ENCODE results near the gene SLC9A1.

Gene SLC9A1

GRCh38 chr1:27111626-27112573 is 43.0 kb downstream of the SLC9A1 start:
- Mint-ChIP-seq H3K4me3 (peak overlapping the region; percentile 52), H3K4me1 (peaks cover 48% of the 10 kb centered on the region), H3K27ac (peak overlapping the region; percentile 87), H3K9me3 (no peaks in the 10 kb centered on the region), H3K36me3 (ENCODE audit: low read depth) (peaks cover 13% of the 10 kb centered on the region), H3K27me3 (no peaks in the 10 kb centered on the region)
- ATAC-seq (peak; percentile 96), DNase-seq (peak; percentile 74)

- Mint-ChIP-seq H3K27ac (no peak overlapping the region), H3K36me3 (ENCODE audit: low read depth) (peaks cover 13% of the 10 kb centered on the region), H3K4me3 (no peak overlapping the region), H3K27me3 (no peaks in the 10 kb centered on the region), H3K4me1 (peaks cover 47% of the 10 kb centered on the region), H3K9me3 (no peaks in the 10 kb centered on the region)
- ATAC-seq (no peak), DNase-seq (peak; percentile 51)
Observed at GRCh38 chr1:27109103-27109822, 45.7 kb downstream of the SLC9A1 start.

- H3K4me3 Mint-ChIP-seq, result no peak overlapping the region
- ATAC-seq (no peak), DNase-seq (no peak)
- peaks cover 8% of the 10 kb centered on the region for H3K36me3 Mint-ChIP-seq (ENCODE audit: low read depth)
- no peaks in the 10 kb centered on the region for H3K9me3 Mint-ChIP-seq
- H3K27me3 Mint-ChIP-seq, result no peaks in the 10 kb centered on the region
- peaks cover 40% of the 10 kb centered on the region for H3K4me1 Mint-ChIP-seq
- no peak overlapping the region for H3K27ac Mint-ChIP-seq
Observed at GRCh38 chr1:27108588-27108987, 46.3 kb downstream of the SLC9A1 start.

- Mint-ChIP-seq H3K9me3 (no peaks in the 10 kb centered on the region), H3K27me3 (no peaks in the 10 kb centered on the region), H3K4me3 (no peak overlapping the region), H3K4me1 (peaks cover 22% of the 10 kb centered on the region), H3K36me3 (ENCODE audit: low read depth) (no peaks in the 10 kb centered on the region), H3K27ac (peak overlapping the region; percentile 46)
- DNase-seq (no peak), ATAC-seq (peak; percentile 55)
Observed at GRCh38 chr1:27106561-27107323, 48.2 kb downstream of the SLC9A1 start.

- H3K27ac Mint-ChIP-seq, result no peak overlapping the region
- no peaks in the 10 kb centered on the region for H3K36me3 Mint-ChIP-seq (ENCODE audit: low read depth)
- peaks cover 20% of the 10 kb centered on the region for H3K4me1 Mint-ChIP-seq
- no peaks in the 10 kb centered on the region for H3K27me3 Mint-ChIP-seq
- H3K9me3 Mint-ChIP-seq, result no peaks in the 10 kb centered on the region
- DNase-seq, result no peak
- no peak overlapping the region for H3K4me3 Mint-ChIP-seq
- no peak for ATAC-seq
Observed at GRCh38 chr1:27105018-27105417, 49.9 kb downstream of the SLC9A1 start.

- ATAC-seq, result no peak
Observed at GRCh38 chr1:27103498-27103897, 51.4 kb downstream of the SLC9A1 start.

GRCh38 chr1:27102707-27103468 is 52.0 kb downstream of the SLC9A1 start:
- Mint-ChIP-seq H3K4me3 (no peak overlapping the region), H3K9me3 (no peaks in the 10 kb centered on the region), H3K27ac (no peak overlapping the region), H3K4me1 (peaks cover 34% of the 10 kb centered on the region), H3K36me3 (ENCODE audit: low read depth) (no peaks in the 10 kb centered on the region), H3K27me3 (no peaks in the 10 kb centered on the region)
- peak; percentile 38 for ATAC-seq
- peak; percentile 87 for DNase-seq

More at GRCh38 chr1:27103498-27103897, 51.4 kb downstream of the SLC9A1 start:
- no peaks in the 10 kb centered on the region for H3K9me3 Mint-ChIP-seq
- no peak for DNase-seq
- H3K36me3 Mint-ChIP-seq (ENCODE audit: low read depth), result no peaks in the 10 kb centered on the region
- no peak overlapping the region for H3K4me3 Mint-ChIP-seq
- peaks cover 34% of the 10 kb centered on the region for H3K4me1 Mint-ChIP-seq
- H3K27me3 Mint-ChIP-seq, result no peaks in the 10 kb centered on the region
- H3K27ac Mint-ChIP-seq, result no peak overlapping the region

- no peaks in the 10 kb centered on the region for H3K36me3 Mint-ChIP-seq (ENCODE audit: low read depth)
Observed at GRCh38 chr1:27102134-27102706, 52.7 kb downstream of the SLC9A1 start.

GRCh38 chr1:27101696-27102095 is 53.2 kb downstream of the SLC9A1 start:
- DNase-seq, result no peak
- Mint-ChIP-seq H3K27me3 (no peaks in the 10 kb centered on the region), H3K27ac (no peak overlapping the region), H3K36me3 (ENCODE audit: low read depth) (no peaks in the 10 kb centered on the region), H3K9me3 (no peaks in the 10 kb centered on the region), H3K4me3 (no peak overlapping the region), H3K4me1 (peaks cover 30% of the 10 kb centered on the region)
- ATAC-seq, result no peak

More at GRCh38 chr1:27102134-27102706, 52.7 kb downstream of the SLC9A1 start:
- Mint-ChIP-seq H3K4me1 (peaks cover 34% of the 10 kb centered on the region), H3K27ac (no peak overlapping the region), H3K27me3 (no peaks in the 10 kb centered on the region), H3K9me3 (no peaks in the 10 kb centered on the region), H3K4me3 (no peak overlapping the region)
- DNase-seq, result no peak
- ATAC-seq, result no peak

GRCh38 chr1:27101054-27101491 is 53.9 kb downstream of the SLC9A1 start:
- Mint-ChIP-seq H3K36me3 (ENCODE audit: low read depth) (no peaks in the 10 kb centered on the region), H3K9me3 (no peaks in the 10 kb centered on the region), H3K4me1 (peaks cover 24% of the 10 kb centered on the region), H3K4me3 (no peak overlapping the region), H3K27me3 (no peaks in the 10 kb centered on the region), H3K27ac (no peak overlapping the region)
- no peak for ATAC-seq
- DNase-seq, result no peak

- Mint-ChIP-seq H3K27ac (no peak overlapping the region), H3K4me3 (no peak overlapping the region), H3K36me3 (ENCODE audit: low read depth) (no peaks in the 10 kb centered on the region), H3K9me3 (no peaks in the 10 kb centered on the region), H3K27me3 (no peaks in the 10 kb centered on the region), H3K4me1 (peaks cover 18% of the 10 kb centered on the region)
- DNase-seq, result no peak
- ATAC-seq, result no peak
Observed at GRCh38 chr1:27100335-27101053, 54.4 kb downstream of the SLC9A1 start.

GRCh38 chr1:27099587-27100334 is 55.2 kb downstream of the SLC9A1 start:
- ATAC-seq, result peak; percentile 91
- H3K4me3 Mint-ChIP-seq, result no peak overlapping the region

More at GRCh38 chr1:27099587-27100334, 55.2 kb downstream of the SLC9A1 start:
- peaks cover 15% of the 10 kb centered on the region for H3K4me1 Mint-ChIP-seq
- H3K36me3 Mint-ChIP-seq (ENCODE audit: low read depth), result no peaks in the 10 kb centered on the region
- H3K27ac Mint-ChIP-seq, result peak overlapping the region; percentile 57
- DNase-seq, result peak; percentile 65
- H3K27me3 Mint-ChIP-seq, result no peaks in the 10 kb centered on the region
- no peaks in the 10 kb centered on the region for H3K9me3 Mint-ChIP-seq
